HTR-8/SVneo (cell line): ENCODE data around the gene LAMTOR1.

Experiments used
- DNase-seq: peaks from one replicate; pipeline ENCODE4 v3.0.0; 2011; ENCODE audit warnings: low spot score, mixed read lengths; ENCODE audit not compliant: insufficient read length
- FAIRE-seq: peaks from 2 replicates; lab custom pipeline; 2011; peaks lifted over from hg19 to GRCh38; lab: Jason Lieb, UNC

The LAMTOR1 gene

DNA sequence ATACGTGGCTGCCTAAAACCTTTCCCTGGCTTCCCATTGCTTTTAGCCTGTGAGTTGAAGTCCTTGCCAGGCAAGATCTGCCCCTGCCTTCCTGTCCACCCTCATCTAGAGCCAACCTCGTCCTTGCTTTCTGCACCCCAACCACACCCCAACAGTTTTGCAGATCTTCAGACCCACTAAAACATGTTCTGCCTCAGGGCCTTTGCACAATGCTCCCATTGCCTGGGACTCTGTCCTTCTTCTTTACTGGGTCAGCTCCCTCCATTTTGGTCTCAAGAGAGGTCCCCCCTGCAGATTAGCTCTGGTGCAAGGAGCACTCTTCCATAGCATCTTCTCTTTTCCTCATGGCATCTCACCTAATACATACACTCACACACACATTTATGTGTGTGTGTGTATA, 17.8 kb upstream of the LAMTOR1 start:
- FAIRE-seq, result no peak
- no peak for DNase-seq

DNA sequence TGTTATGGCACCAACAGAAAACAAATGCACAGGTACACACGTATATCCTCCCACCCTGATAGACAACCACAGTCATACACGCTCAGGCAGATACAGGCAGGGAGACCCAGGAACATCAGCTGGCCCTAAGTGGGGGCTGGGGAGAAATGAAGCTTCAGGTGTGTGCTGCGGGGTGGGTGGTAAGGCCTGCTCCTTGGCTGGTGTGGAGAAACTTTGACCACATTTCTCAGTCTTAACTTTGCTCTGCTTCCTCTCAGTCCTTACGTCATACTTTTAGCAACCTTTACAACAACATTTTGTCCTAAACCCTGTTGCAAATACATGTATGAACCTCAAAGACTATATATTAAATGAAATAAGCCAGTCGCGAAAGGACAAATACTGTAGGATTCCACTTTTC, 16.1 kb upstream of the LAMTOR1 start:
- DNase-seq (no peak), FAIRE-seq (no peak)

DNA sequence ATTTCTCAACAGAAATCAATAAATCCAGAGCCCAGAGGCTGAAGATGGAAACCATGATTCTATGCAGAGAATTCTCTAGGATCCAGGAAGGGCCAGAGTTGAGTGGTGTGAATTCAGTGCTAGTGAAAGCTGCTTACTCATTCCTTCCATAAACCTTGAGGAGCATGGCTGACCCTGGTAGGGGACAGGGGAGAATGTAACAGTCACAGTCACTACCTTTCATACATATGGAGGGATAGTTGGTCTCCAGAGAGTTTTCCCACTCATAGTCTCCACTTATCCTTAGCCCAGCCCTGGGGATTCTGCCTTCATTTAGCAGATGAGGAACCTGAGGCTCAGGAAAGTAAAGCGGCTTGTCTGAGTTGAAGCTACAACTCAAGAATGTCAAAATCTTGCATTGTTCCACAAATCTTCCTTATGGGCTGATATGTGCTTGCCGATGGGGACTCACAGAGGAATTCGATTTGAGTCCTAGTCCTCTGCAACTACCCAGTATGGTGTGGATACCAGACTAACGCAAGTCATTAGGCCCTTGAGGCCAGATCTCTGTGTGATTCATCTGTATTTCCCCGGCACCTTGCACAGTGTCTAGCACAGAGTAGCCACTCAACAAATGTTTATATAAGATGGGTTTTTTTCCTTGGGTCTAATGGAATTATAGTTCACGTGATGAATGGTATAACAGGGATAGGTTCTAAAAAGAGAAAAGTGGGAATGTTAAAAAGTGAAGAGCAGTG, 13.1 kb upstream of the LAMTOR1 start:
- DNase-seq (no peak), FAIRE-seq (no peak)

DNA sequence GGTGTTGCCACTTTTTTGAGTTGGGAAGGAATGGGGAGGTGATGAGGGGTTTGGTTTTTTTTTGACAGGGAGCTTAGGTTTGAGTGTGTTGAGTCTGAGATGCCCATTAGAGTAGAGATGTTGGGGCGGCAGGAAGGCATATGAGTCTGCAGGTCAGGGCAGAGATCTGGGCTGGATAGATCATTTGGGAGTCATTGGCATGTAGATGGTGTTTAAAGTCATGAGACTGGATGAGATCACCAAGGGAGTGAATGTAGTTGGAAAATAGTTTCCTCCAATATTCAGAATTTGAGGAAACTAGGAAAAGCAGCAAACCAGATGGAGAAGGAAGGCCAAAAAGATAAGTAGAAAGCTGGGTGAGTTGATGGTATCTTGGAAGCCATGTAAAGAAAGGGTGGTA, 11.5 kb upstream of the LAMTOR1 start:
- FAIRE-seq (no peak), DNase-seq (no peak)

DNA sequence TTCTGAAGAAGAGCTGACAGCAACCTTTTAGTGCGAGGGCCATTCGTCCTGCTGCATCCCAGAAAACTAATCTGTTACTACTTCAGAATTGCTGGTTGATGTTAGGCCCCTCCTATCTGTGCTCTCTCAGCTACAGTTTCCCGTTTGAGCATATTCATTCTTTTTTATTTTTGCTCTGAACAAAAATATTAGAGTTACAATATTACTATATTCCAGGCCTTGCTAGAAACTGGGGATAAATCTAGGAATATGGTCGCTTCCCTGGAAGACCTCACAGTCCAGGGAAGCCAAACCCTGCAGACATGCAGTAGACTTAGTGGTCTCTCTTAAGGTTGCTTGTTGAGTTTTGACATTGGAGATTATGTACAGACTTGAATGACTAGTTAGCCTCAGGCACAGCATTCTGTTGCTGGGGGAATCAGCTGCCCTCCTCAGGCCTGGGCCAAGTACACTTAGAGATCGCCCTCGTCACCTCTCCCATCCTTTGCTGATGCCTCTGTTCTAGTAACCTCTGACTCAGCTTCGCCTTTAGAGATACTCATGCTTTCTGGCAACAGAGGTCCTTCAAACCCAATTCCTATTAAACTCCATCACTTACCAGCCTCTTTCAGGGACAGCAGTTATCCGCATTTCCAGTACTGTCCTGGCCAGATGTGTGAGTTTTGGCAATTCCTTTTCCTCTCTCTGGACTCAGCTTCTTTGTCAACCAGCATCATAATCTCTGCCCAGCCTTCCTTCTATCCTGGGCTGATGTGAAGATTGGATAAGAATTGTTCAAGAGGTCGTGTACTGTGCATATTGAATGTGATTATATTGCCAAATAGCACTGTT, 10.1 kb upstream of the LAMTOR1 start:
- DNase-seq, result no peak

DNA sequence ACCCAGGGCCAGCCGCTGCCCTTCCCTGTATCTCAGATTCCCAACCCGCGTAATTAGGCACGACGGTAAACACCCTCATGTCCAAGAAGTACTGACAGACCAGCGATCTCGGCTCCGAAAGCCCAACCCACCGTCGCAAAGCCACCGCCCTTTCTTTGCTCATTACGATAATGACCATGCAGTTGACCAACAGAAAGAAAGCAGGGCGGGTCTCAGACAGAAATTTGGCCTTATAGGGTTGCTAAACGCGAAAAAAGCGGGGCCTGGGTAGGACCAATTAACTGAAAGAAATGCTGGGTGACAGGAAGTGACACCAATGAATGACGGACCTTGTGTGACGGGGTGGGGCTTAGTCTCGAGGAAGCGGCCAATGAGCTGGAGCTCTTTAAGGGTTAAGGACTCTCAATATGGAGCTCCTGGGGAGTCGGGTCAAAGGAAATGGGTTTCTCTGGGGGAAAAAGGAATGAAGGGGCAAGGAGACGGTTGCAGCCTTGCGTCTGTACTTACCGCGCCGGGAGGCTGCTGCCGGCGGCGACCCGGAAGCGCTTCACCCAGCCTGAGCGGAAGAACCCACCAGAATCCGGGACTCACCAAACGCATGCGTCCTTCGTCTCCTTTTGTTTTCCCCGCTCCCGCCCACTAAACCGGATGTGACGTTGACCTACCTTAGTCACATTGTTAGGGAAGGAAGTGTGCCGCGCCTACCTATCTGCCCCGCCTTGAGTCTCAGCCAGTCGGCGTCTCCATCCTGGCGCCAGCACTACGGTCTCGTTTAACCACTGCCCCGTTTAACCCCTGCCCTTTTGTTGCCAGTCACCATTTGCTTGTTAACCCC, 9.3 kb upstream of the LAMTOR1 start, which contains the start of gene ANAPC15:
TSS of gene ANAPC15 (minus strand) at position 553 of the 835 bp plus-strand sequence. CDS start 1,419 bp downstream, outside the sequence.
- peak; percentile 96 for FAIRE-seq
- DNase-seq, result peak; percentile 97

More for the DNA sequence above, 10.1 kb upstream of the LAMTOR1 start:
- no peak for FAIRE-seq

DNA sequence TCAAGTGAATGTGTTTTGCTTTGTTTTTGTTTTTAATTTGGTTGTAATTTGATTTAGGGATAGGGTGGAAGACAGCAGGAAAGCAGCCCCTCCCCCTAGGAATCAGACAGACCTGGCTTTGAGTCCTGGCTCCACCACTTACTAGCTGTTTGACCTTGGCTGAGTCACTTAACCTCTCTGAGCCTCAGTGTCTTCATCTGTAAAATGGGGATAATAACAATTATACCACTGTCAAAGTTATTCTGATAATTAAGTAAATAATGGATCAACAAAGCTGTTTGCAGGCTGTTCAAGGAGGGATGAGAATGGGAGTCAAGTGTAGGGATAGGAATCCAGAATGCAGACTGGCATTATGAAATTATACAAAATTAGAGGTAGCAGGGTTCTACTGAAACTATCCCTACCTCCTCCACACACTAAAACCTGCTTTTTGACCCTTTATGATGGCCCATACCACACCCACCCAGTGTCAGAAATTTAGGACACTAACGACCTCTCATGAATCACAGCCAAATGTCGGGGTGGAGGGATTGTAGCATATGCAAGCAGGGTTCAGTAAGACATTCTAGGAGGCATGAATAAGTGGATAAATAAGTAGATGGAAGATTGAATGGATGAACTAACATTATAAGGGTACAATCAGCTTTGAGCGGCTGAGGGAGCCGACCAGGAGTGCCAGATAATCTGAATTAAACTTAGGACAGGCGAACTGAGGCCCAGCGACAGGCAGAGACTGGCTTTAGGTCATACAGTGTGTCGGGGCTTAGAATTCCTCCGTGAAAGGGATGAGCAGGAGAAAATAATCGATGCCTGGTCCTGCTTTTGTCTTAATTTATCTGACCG, 8.4 kb upstream of the LAMTOR1 start:
- FAIRE-seq (no peak), DNase-seq (no peak)

DNA sequence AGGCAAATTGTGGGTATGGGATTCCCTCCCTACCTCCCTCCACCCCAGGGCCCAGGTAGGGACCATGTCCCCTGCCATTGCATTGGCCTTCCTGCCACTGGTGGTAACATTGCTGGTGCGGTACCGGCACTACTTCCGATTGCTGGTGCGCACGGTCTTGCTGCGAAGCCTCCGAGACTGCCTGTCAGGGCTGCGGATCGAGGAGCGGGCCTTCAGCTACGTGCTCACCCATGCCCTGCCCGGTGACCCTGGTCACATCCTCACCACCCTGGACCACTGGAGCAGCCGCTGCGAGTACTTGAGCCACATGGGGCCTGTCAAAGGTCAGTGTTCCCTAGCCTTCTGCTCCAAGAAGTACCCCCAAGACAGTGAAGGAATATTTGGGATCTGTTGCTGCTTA, 2.8 kb upstream of the LAMTOR1 start, which contains the start of gene TOMT:
TSS of gene TOMT (plus strand) at position 37 of the 400 bp plus-strand sequence. CDS start at position 65, 28 bp downstream.
- DNase-seq (no peak), FAIRE-seq (no peak)

DNA sequence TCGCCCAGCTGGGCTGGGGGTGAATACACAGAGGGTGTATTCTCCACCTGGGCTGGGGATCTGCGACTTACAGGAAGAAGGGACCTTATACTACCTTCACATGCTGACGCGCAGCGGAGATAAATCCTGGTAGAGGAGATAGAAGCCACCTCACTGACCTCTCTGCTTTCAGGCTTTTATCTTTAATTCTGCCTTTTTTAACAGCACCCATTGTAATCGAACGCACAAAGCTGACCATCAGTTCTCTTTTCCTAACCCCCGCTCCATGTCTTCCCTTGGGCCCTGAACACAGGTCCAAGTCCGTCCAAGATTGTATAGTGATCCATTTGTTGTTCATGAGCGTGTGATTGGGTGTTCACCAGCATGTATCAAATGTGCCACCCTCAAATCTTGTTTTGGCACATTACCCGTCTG, 664 bp upstream of the LAMTOR1 start:
- FAIRE-seq, result no peak
- DNase-seq, result no peak

DNA sequence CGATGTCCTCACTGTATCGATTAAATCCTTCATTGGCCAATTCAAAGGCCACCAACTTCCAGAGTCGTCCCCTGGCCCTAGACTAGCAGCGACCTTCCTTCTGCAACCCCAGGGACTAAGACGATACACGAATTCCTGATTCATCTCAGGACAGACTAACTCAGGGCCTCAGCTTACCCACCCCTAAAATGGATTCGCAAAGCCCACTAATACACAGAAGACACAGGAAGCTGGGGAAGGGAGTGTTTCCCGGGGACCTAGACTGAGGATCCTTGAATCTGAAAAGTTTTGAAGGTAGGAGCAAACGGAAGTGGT, 509 bp downstream of the LAMTOR1 start:
- FAIRE-seq, result no peak
- DNase-seq, result no peak

DNA sequence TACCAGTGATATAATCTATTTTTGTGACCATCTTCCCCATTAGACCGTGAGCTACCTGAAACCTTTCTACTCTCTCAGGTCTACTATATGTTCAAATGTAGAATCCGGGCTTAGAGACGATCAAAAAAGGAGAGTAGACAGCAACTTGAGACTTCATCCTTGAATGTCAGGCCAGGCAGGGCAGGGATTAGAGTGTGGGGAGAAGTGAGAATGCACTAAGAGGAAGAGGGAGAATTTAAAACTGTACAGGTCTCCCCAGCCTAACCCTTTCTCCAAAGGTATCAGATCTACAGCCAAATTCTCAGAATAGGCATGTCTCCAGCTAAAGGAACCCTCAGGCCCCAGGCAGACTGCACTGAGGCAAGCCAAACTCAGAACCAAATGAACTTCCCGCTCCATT, 935 bp downstream of the LAMTOR1 start:
- no peak for FAIRE-seq
- DNase-seq, result no peak

DNA sequence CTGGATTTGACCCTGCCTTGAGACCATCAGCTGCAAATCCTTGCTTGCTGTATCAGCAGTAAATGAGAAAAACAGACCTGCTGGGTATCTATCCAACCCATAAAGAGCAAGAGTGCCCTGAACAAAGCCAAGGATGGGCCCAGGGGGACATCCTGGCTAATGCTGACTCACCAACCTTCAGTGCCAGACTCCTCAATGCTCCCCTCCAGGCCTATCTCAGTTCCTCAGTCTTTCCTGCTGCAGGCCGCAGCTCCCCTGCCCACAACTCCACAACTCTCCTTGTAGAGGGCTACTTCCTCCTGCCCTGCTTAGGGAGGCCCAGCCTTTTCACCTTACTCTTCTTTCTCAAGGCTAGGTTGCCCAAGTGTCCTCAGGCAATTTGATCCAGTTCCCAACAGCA, 2.6 kb downstream of the LAMTOR1 start:
- FAIRE-seq (no peak), DNase-seq (no peak)

DNA sequence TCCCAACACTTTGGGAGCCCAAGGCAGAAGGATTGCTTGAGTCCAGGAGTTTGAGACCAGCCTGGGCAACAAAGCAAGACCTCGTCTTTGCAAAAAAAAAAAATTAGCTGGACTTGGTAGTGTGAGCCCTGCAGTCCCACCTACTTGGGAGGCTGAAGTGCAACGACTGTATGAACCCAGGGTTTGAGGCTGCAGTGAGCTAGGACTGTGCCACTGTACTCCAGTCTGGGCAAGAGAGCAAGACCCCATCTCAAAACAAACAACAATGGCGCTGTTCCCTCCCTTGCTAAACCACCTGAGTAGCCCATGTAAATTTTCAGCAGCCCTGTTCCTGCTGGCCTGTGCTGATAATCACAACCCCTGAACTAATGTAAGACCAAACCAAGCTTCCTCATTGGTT, 3.1 kb downstream of the LAMTOR1 start:
- no peak for FAIRE-seq
- no peak for DNase-seq

DNA sequence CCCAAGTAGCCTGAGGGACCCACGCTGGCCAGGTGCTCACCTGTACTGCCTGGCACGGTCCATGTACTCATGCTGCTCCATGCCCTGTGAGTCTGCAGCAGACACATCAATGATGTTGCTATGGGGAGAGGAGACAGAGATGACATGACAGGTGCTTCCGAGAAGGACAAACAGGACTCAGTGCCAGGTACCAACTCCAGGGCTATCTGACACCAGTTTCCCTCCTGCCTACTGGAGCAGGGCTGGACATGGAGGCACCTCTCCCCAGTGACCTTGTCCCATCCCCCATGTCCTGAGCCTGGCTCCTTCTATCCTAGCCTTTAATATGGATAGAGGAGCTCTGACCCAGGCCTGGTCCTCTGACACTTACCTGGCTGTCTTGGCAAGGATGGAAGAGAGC, 4.4 kb downstream of the LAMTOR1 start:
- DNase-seq (no peak), FAIRE-seq (no peak)

DNA sequence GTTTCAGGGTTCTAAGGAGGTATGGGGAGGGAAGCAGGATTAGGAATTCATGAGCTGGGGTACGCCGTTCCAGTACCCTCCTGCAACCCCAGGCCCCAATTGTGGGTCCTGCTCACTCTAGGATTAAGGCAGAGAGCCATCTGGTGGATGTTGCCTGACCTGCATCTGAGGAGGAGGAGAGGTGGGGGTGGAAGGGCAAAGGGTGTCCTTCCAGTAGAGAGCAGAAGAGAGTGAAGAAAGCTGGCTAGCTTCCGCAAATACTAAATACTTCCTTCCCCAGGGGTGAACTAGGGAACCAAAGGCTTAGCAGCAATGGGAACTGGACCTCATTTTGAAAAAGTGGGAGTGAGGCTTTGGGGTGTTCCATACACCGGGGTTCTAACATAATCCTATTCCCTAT, 11.8 kb downstream of the LAMTOR1 start:
- peak; percentile 64 for DNase-seq
- FAIRE-seq, result peak; percentile 59

DNA sequence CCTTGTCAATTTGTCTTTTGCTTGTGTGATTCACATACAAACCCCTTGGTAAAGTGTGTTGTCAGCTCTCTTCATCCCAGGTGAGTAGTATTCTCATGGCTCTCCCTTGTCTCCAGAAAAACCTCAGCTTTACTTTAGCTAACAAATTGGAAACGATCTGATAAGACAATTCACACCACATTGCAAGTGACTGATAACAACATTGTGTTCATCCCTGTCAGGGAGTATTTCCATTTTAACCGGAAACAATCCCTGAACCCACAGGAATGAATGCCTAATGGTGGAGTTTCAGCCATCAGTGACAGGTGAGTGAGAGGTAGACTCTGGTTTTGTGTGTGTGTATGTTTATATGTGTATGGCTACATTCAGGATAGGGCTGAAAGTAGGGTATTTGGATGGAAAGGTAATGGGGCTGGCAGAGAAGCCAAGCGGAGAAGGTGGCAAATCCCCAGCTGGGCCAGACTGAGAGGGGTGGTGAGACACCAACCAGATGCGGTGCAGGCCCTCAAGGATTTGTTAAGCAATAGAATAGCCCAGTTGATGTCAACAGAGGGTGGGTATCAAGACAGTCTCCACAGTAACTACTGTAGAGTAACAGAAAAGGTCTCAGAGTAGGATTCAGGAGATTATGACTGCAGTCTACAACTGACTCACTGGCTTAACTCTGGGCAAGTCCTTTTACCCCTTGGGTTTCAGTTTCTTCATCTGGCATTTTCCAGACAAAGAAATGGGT, 14.9 kb downstream of the LAMTOR1 start:
- DNase-seq (no peak), FAIRE-seq (peak; percentile 52)

DNA sequence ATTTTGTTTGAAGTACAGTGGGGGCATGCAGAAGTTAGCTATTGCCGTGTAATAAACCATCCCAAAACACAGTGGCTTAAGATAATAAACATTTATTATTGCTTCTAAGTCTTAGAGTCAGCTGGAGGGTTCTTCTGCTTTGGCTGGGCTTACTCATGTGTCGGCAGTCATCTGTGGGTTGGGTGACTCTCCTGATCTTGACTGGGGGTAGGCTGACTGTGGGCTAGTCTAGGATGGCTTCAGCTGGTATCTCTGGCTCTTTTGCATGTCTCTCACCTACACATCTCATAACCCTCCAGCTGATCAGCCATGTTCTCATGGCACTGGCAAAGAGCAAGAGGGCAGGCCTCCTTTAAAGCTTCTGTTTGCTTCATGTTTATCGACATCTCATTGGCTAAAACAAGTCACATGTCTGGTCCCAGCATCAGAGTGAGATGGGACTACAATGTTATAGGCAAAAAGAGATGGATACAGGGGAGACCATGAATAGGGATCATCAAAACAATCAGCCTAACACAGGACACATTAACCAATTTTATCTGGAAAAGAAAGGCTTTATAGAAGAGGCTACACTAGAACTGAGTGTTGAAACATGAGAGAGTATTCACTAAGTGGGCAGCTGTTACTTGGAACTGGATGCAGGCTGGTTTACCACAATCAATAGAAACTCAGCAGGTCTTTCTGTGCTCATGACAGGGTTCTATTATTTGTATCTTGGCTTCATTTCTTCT, 17.3 kb downstream of the LAMTOR1 start:
- no peak for FAIRE-seq

DNA sequence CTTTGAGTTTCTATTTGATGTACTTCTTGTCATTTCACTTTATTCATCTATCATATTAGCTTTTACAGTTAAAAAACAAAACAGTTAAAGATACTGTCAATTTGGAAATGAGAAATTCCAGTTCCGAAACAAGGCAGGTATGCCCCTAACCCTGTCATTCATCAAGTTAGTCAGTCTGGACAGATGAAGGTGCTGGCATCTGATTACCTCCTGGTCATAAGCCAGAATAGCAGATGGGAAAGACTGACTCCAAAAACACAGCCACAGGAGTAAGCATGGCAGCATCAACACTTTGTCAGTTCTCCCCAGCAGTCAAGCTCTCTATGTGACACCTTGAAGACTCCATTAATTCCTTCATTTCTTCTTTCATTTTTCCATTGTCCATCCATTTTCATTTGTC, 18.1 kb downstream of the LAMTOR1 start:
- DNase-seq, result no peak
- no peak for FAIRE-seq

More for the DNA sequence above, 17.3 kb downstream of the LAMTOR1 start:
- DNase-seq, result no peak
